ENCODE data around the gene PDILT.
A peak's percentile ranks its signal among the peaks of the same experiment; 100 is the strongest.

PDILT gene

GRCh38 chr16:20401475-20402016 lies 3.0 kb downstream of the PDILT start:
- DNase-seq, result no peak

GRCh38 chr16:20401066-20401465 lies 3.5 kb downstream of the PDILT start:
- no peak for DNase-seq

- no peak for DNase-seq
These were observed 5.4 kb downstream of the PDILT start for GRCh38 chr16:20399185-20399584.

GRCh38 chr16:20398603-20399002 lies 5.9 kb downstream of the PDILT start:
- no peak for DNase-seq

- no peak for DNase-seq
These were observed 7.0 kb downstream of the PDILT start for GRCh38 chr16:20397468-20398074.

- DNase-seq, result no peak
These were observed 7.6 kb downstream of the PDILT start for GRCh38 chr16:20396846-20397467.

GRCh38 chr16:20395946-20396345 lies 8.6 kb downstream of the PDILT start:
- DNase-seq, result no peak

GRCh38 chr16:20393801-20394577 lies 10.5 kb downstream of the PDILT start:
- no peak for DNase-seq

- no peak for DNase-seq
These were observed 13.5 kb downstream of the PDILT start for GRCh38 chr16:20391045-20391444.

- DNase-seq, result no peak
These were observed 15.7 kb downstream of the PDILT start for GRCh38 chr16:20388854-20389253.

GRCh38 chr16:20387978-20388377 lies 16.6 kb downstream of the PDILT start:
- DNase-seq, result no peak

GRCh38 chr16:20385844-20386832 lies 18.4 kb downstream of the PDILT start:
- peak; percentile 1 for DNase-seq

GRCh38 chr16:20383106-20384029 lies 21.2 kb downstream of the PDILT start:
- DNase-seq, result peak; percentile 16

GRCh38 chr16:20382202-20382948 lies 22.2 kb downstream of the PDILT start:
- no peak for DNase-seq

GRCh38 chr16:20380782-20381181 lies 23.8 kb downstream of the PDILT start:
- no peak for DNase-seq

- no peak for DNase-seq
These were observed 27.4 kb downstream of the PDILT start for GRCh38 chr16:20377181-20377580.

GRCh38 chr16:20372701-20373100 lies 31.8 kb downstream of the PDILT start:
- DNase-seq, result no peak

GRCh38 chr16:20369452-20370054 lies 35.0 kb downstream of the PDILT start:
- DNase-seq, result no peak

GRCh38 chr16:20364051-20364450 lies 40.5 kb downstream of the PDILT start:
- no peak for DNase-seq

- no peak for DNase-seq
These were observed 41.3 kb downstream of the PDILT start for GRCh38 chr16:20363191-20363590.

All from KG1 (cell line).